Activated CD4-positive, alpha-beta T cell treated with anti-CD3 and anti-CD28 coated beads for 4 hours (primary cell): Measurements from ENCODE around the gene GANAB.
A peak's percentile ranks its signal among the peaks of the same experiment; 100 is the strongest.
"Not testable (repeated sequence)": the region's sequence is repeated elsewhere in the genome, so short reads cannot be mapped to it uniquely, and the experiment has no call there.

Source experiments
- DNase-seq, 2 donors: peaks; one replicate each; pipeline ENCODE4 v3.0.0-alpha.2; 2020

The GANAB gene

DNA sequence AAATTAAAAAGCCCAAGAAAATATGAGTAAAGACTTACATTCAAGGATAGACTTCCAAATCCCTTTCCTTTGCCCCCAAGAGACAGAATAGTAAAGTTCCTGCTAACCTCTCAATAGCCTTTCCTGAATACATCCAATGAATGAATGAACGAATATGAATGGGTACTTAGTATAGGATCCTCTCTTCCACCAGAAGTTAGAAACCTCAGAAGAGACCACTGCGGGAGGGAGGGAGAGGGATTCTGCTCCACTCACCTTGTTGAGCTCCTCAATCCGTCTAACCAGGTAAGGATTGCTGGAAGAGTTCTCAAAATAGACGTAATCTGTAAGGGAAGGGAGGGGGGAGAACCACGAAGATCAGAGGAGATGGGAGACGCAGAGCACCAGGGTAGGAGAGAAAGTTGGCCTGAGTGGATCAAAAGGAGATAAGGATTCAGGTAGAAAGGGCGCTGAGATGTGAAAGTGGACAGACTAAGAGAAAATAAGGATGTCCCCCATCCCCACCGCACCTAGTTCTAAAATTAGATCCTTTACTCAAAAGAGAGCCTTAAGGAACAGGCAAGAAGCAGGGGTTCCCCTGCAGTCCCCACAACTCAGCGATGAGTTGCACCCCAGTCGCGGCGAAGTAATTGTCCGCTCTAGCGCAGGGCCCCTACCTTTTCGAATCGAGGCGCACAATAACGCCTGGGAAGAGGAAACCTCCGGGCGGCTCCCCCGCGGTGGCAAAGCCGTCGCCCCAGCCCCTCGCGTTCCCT is 45.9 kb downstream of the GANAB start:
- peak in 1 of 2 donors; percentile 27 for DNase-seq

DNA sequence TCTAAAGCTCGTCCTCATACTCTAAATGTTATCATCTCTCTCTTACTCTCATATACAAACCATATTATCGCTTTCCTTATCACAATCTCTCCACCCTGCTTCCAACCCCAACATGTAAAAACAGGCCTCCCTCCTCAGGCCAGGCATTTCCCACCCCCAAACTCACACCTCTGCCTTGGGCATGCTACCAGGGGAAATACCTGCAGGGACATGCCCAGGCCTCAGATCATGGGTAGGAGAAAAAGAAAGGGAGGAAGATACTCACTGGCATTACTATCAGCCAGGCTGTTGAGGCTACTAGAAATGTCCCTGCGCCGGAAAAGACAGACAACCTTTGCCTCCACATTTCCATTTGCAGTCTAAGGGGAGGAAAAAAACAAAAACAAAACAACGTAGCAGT is 46.5 kb downstream of the GANAB start:
- DNase-seq = no peak

DNA sequence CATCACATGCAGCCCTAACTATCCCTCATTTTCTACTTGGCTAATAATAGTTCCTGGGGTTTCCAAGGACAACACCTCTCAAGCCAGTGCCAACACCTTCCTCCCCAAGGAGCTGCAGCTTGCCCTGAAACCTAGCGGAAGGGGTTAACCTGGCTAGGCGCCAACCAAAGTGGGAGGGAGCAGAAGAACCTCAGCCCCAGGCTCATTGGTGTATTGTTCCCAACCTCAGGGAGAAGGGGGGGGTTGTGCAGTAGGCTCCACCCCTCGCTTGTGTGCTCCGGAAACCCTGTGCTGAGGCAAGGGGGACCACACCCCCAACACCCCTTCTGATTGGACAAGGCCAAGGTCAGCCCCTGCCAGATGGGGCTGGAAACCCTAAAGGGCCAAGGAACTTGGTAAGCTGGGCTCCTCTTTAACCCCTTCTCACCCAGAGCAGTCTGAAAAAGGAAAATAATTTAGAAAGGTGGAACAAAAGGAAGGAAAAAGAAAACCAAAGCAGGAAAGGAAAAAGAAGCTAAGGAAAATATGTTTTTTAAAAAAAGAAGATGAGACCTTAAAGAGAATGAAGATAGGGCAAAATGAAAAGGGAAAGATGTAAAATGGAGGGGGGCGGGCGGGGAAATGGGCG is 47.2 kb downstream of the GANAB start:
- DNase-seq = peak; percentile 94 to 95

DNA sequence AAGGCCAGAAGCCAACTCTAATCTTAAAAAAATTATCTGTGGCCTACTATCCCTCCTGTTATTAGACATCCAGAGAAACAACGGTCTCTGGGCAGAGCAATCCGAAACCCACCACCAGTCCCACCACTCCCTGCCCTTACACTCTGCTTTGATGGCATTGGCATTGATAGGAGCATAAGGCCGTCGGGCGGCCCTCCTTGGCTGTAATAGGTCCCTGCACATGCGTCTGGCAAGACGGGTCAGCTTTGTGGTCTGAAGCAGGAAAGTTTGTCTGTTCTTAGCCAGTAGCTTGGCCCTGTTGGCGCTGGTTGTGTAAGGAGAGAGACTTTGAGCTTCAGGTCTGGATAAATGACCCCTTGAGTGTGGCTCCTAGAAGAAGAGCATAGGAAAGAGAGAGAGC is 51.3 kb downstream of the GANAB start:
- DNase-seq = no peak

GRCh38 chr11:62593434-62594044 is 52.9 kb downstream of the GANAB start:
- peak; percentile 77 to 79 for DNase-seq

GRCh38 chr11:62592989-62593421 is 53.4 kb downstream of the GANAB start:
- DNase-seq = no peak

- DNase-seq = no peak
Observed at GRCh38 chr11:62592146-62592815, 54.1 kb downstream of the GANAB start.

GRCh38 chr11:62591448-62592145 is 54.8 kb downstream of the GANAB start, which contains the start of gene TUT1:
TSS of gene TUT1 (minus strand) at chr11:62591523. CDS start at chr11:62591485, 38 bp downstream.
- DNase-seq = peak; percentile 95

DNA sequence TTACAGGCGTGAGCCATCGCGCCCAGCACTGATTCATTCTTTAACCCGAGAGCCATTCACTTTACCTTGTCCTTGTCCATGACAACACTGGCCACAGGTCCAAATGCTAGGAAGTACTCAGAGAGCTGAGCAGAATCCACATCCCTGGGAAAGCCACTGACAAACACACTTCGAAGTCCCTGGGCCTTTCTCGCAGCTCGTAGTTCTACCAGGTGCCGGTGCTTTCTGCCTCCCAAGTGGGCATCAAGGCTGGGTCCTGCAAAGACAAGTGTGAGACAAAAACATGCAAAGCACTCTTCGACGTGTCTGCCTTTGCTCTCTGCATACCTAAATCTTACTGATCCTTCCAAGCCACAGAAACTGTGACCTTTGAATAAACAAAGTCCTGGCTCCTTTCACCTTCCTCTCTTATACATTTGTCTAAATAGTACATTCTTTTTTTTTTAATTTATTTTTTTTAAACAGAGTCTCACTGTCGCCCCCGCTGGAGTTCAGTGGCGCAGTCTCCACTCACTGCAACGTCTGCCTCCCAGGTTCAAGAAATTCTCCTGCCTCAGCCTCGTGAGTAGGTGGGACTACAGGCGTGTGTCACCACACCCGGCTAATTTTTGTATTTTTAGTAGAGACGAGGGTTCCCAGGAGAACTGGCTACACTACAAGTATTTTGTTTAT is 57.3 kb downstream of the GANAB start:
- DNase-seq = no peak

DNA sequence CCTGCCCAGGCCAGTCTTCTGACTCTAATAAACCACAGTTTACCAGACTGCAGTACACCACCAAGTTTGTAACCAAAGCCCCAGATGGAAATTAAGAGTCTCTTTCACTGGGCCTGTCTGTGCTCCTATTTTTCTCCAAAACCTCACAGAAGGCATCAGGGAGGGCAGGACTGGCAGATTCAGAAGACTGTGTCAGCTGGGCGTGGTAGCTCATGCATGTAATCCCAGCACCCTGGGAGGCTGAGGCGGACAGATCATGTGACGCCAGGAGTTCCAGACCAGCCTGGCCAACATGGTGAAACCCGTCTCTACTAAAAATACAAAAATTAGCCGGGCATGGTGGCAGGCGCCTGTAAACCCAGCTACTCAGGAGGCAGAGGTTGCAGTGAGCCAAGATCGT is 61.1 kb downstream of the GANAB start:
- DNase-seq = not testable (repeated sequence)

DNA sequence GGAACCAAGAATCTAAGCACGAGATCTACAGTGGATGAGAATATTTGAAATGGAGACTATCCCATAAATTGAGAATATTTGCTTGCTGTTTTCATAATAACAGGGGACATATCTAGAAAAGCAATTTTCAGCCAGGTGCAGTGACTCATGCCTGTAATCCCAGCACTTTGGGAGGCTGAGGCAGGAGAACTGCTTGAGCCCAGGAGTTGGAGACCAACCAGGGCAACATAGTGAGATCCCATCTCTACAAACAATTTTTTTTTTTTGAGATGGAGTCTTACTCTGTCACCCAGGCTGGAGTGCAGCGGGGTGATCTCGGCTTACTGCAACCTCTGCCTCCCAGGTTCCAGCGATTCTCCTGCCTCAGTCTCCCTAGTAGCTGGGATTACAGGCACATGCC is 64.7 kb downstream of the GANAB start:
- not testable (repeated sequence) for DNase-seq

DNA sequence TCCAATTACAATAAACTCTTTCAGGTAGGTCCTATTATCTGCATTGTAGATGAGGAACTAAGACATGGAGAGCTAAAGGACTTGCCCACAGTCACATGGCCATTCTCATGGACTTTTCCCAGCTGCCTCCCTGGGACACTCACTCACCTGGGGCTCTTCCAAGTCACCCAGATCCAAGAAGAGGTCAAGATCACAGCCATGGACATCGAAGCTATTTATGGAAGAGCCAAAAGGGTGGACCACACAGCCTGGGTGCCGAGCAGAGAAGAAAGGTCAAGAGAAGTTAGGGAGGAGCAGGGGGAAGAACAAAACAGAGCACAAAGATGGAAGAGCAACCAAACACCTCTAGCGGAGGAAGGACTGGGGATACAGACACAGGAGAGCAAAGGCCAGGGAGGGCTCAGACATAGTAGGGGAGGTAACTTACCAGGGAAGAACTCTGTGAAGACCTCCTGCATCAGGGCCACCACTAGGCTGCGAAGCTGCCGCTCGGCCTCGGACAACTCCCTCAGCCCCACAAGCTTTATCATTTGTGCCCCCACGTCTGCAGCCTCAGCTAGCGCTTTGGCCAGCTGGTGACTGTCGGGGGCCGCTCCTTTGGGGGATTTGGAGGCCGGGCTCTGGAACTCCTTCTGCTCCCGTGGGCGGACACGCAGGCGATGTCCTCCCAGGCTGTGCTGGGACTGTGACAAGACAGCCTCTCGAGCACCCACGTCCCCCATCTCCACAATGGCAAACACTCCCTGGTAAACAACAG is 65.3 kb downstream of the GANAB start:
- no peak for DNase-seq

DNA sequence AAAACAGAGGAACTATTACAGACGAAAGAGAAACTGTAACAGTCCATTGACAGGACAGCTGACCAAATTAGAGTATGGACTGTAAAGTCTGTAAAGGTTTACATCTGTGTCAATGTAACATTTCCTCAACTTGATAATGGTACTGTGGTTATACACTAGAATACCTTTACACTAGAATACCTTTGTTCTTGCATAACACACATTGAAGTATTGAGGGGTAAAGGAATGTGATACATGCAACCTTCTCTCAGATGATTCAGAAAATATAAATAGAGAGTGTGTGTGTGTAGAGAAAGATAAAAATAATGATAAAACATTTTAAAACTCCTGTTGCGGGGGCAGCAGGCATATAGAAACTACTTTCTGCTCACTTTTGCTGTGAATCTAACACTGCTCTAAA is 67.2 kb downstream of the GANAB start:
- no peak for DNase-seq

DNA sequence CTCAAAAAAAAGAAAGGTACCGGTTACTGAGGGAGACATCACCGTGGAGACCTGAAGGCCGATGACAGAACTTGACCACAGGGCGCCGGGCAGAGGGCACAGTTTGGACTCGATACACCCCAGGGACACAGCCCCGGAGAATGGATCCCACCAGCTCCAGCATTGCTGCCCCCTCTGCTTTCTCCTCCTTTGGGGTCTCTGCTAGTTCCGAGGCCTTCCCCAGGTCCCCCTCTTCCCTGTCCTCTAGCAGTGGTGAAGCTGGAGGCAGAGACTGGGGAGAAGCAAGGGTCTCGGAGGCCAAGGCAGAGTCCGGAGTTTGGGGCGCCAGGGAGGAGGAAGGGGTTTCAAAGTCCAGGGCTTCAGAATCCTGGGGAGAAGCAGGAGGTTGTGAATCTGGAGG is 67.9 kb downstream of the GANAB start:
- DNase-seq = no peak

GRCh38 chr11:62577046-62577714 is 69.2 kb downstream of the GANAB start:
- DNase-seq = no peak

DNA sequence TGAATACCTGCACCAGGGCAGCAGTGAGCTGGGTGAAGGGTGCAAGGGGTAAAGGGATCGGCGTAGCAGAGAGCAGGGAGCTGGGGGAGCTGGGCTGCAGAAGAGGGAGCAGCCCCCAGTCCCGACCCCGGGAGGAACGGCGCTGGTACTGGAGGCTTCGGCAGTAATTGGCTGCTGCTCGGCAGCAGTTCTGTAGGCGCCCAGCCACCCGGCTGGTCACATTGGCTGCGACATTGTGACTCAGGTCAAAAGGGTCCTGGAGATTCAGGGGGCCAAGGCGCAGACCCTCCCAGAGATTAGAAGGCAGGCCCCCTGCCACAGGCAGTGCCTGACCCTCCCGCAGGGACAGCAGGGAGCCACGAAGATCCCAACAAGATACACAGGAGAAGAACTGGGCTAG is 70.6 kb downstream of the GANAB start:
- DNase-seq = no peak

- no peak for DNase-seq
Observed at GRCh38 chr11:62575156-62575555, 71.3 kb downstream of the GANAB start.
